Fibroblast of skin of right quadriceps (primary cell): ENCODE data around the gene LRRN1.

Experiments
- DNase-seq: peaks from one replicate; pipeline ENCODE4 v3.0.0-alpha.2; 2013

The LRRN1 gene

DNA sequence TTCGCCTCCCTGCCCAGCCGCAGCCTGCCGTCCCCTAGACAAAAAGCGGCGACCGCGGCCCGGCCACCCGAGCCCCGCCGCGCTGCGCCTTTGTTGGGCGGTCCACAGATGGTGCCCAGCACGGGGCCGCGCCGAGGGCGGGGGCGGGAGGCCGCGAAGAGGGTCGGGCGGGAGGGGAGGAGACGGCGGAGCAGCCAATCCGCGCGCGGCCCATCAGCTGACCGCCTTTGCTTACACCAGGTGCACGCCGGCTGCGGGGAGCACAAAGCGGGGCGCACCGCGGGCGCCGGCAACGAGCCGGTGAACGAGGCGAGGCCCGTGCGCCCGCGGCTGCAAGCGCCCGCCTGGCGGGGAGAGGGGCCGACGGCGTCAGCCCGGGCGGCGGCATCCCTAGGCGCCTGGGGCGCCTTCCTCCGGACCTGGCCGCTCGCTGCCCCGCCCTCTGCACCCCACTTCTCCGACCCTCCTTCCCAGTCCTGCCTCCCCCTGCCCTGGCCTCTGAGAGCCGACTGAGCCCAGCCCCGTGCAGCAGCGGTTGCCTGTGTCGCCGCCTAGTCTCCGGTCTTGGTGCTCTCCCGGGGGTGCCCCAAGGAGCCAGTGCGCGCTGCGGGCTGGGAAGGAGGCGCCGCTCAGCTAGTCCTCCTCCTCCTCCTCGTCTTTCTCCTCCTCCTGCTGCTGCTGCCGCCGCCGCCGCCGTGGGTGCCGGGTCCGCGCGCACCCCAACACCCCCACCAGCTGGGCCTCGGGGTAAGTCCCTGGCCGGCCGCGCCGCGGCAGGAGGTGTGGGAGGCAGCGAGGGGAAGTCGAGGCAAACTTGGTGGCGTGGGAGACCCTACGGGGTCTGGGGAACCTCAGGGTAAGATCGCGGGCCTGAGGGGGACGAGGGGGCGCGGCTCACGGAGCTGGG is at the start of gene LRRN1:
TSS of gene LRRN1 (plus strand) at position 259 of the 907 bp plus-strand sequence. CDS start 45,211 bp downstream, outside the sequence.
- DNase-seq, result no peak

DNA sequence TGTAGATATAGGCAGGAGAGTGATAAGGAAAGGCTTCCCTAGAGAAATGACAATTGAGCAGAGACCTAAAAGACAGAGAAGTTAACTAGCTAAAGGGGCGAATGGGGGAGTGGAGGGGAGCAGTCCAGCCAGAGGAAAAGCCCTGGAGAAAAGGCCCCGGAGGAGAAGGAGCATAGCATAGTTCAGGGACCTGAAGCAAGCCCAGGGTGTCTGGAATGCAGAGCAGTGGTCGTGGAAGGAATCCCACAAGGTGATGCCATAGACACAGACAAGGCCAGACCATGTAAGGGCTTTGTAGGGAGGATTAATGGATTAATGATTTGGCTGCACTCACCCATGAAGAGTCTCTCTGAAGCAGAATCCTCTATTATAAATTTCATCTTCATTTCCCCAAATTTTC is 45.8 kb upstream of the LRRN1 start:
- no peak for DNase-seq

DNA sequence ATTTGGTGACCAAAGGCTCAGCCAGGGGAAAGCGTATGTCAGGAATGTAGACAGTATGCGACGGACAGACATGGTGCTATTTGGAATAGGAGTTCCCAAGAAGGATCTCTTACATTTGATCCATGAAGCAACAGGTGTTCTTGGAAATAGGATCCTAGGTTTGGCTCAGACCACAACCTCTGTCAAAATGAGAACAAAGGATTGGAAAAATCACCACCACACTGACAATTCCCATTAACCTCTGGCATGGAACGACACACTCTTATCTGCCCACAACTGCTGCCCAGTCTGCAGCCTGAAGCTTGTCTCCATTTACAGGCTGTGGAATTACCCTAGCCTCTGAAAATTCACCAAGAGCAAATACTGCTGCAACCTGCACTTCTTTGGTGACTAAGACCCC is 33.6 kb upstream of the LRRN1 start:
- DNase-seq, result no peak

DNA sequence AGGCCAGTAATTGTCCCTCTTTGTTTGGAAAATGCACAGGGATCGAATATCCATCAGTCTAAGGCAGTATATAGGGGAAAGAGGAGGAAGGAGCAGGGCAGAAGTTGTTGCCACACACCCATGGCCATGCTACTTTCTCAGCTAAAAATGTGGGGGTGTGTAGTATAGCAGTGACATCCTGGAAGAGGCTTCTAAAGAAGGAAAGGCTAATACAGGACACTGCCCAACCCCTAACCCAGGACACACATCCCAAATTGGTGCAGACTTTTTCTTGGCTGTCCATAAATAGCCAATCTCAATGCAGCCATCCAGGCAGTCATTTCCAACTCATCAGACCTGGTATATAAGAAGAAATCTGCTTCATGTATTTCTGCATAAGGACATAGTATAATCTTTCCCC is 33.1 kb upstream of the LRRN1 start:
- DNase-seq, result no peak

DNA sequence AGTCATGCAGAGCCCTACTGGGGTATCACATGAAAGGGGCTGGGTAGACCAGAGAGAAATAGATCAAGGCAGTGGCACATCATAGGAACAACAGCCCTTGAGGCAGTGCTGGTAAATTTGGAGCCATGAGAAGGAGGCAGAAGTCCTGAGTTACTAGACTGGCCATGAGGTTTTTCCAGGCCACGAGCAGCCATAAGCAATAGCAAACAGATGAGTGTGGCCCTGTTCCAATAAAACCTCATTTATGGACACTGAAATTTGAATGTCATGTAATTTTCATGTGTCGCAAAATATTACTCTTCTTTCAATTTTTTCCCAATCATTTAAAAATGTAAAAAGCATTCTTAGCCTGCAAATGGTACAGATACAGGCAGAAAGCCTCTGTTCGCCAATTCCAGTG is 28.1 kb upstream of the LRRN1 start:
- no peak for DNase-seq

DNA sequence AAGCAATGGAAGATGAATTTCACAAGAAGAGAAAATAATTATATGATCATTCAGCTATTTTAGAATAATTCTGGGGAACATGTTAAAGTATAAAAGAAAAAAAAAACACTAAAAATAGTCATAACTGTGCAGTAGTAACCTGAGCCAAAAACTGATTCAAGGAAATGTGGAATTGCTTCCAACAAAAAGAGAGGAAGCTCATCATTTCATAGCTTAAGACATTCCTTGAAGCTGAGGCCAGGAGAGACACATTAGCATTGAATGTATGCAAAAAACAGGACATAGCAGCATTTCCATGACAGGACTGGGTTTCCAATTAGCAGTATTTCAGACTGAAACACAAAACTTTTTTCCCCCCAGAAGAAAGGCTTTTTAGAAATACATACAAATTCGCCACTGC is 27.7 kb upstream of the LRRN1 start:
- peak; percentile 0 for DNase-seq

DNA sequence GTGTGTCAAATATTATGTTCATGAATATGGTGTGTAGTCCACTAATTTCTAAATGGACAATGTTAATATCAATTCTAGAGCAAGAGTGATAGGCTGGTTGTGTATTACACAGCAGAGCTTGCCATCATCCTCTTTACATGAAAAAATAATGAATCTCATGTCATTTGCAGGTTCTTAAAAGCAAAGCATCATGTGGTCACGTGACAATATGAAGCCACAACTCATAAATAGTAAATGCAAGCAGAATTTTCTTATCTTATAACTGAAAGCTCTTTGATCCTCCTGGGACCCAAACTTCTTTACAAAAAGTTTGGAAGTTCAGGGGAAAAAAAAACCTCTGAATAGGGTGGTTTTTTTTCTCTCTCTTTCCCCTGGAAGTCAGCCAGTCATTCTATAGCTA is 26.9 kb upstream of the LRRN1 start:
- no peak for DNase-seq

DNA sequence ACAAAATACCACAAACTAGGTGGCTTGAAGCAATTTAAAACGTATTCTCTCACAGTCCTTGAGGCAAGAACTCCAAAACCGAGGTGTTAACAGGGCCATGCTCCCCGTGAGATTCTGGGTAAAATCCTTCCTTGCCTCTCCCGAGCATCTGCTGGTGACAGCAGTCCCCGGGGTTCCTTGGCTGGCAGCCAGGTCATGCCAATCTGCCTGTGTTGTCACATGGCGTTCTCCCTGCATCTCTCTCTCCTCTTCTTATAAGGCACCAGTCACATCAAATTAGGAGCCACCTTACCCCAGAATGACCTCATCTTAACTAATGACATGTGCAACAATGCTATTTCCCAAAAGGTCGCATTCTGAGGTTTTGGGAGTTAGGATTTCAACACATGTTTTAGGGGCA is 26.3 kb upstream of the LRRN1 start:
- DNase-seq, result no peak

DNA sequence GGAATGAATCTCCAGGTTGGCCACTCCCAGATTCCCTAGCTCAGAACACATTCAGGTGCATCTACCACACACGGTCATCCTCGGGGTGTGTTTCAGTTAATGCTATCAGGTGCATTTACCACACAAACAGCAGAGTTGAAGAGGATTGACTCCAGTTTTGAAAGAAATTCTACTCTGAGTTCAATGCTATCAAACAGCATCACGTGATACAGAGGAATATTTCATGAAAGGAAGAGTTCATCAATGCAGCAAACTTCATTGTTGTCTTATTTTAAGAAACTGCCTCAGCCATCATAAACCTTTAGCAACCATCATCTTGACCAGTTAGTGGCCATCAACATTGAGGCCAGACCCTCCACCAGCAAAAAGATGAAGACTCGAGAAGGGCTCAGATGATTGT is 22.6 kb upstream of the LRRN1 start:
- no peak for DNase-seq

DNA sequence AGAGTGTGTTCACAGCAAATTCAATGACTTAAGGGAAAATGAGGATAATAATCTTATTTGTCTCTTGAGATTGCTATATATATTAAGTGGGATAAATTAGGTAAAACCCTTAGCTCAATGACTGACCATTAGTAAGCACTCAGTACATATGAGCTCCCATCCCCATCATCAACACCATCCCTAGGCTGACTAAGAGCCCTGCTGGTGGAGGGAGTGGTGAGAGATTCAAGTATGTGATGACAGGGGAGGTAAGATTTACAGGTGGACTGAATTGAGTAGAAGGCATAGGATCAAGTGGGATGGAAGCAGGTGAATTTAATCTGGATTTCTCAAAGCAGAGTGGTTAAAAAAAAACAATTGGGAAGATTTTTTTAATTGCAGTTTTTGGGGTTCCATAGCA is 21.0 kb upstream of the LRRN1 start:
- DNase-seq, result peak; percentile 12

DNA sequence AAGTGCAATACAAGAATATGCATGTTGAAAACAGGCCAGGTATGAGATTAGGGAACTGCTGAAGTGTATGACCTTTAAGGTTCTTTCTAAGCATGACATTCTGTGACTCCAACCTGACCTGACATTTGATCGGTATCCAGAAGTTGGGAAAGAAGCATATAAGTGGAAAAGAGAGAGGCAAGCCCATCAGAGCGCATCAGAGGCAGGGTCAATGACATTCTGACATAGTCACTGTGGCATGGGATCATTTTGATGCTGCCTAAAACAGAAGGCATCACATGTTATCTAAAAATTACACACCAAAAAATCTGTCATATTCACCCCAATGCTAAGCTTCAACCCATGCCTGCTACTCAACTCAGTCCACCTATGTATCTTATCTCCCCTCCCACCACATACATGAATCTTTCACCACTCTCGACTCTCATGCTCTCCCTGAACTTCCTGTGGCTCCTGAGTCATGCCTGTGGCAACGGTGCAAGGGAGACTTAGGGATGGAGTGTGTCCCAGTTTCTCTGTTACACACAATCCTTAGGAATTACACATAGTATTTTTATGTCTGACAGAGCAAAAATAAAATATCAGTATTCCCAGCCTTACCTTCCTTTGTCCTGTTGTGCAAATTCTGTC is 20.5 kb upstream of the LRRN1 start:
- peak; percentile 70 for DNase-seq

DNA sequence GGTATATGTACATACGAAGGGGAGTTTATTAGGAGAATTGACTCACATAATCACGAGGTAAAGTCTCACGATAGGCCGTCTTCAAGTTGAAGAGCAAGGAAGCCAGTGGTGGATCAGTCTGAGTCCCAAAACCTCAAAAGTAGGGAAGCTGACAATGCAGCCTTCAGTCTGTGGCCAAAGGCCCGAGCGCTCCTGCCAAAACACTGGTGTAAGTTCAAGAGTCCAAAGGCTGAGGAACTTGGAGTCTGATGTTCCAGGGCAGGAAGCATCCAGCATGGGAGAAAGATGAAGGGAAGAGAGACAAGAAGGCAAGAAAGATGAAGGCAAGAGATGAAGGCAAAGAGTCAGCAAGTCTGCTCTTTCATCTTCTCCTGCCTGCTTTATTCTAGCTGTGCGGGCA is 16.8 kb upstream of the LRRN1 start:
- no peak for DNase-seq

DNA sequence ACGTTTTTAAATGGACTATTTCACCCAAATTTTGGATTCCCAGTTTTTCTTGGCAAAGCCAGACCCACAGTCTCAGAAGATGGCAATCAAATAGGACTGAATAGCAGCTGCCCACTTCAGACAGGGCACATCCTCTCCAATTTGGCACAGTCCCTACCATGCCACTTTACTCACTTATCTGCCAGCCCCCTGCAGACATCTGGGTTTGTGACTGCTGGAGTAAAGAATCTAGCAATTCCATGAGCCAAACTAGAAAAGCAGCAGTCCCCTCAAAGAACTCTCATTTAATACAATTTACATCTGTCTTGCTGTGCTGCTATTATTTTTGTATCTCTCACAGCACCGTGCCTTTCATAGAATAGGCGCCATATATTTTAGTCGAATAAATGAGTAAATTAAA is 16.0 kb upstream of the LRRN1 start:
- no peak for DNase-seq

DNA sequence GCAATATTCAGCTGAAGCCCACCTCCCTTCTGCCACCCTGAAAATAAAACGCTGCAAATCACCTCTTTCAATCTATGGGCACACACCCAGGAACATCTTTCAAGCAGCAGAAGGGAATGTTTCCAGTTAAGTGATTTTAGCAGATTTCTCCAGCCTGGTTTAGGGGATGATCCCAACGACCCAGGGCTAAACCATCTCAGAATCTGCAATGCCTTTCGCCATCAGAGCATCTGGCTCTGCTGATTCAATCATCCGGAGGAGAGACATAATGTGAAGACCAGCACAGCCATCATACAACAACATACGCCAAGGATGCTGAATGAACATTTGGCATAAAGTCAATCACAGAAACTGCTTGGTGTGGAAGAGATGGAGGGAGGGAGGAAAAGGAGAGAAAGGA is 15.5 kb upstream of the LRRN1 start:
- no peak for DNase-seq

DNA sequence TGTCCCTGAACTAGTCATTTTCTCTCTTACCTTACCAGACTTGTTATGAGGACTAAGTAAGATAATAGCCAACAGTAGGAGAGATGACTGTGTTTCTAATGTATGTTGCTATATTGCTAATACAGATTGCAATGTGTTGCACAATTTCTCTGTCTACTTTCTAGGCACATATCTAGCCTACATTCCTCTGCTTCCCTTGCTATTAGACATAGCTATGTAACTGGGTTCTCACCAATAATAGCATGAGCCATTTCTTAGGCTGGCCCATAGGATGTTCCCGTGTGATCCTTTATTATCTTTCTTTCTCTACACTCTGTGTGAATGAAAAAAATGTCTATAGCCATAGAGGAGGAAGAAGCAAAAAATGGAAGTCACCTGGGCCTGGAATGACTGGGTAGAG is 6.8 kb upstream of the LRRN1 start:
- no peak for DNase-seq

DNA sequence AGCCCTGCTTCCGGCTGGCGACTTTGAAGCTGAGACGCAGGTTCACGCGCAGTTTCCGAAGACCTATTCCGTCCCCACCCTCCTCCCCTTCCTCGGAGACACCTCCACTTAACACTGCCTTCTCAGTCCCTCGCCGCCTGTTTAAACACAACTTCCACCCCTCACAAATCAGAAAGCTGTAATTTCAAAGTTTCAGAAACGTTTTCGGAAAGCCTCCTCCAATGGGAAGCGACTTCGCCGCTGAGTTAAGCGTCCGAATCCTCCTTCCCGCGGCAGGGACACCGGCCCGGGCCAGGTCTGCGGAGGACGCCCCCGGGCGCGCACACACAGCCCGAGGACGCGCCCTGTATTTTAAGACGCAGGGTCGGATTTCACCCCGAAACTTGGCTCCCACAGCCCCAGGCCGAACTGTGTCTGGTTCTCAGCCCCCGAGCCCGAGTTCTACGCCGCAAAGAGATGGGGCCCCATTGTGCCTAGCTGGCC is 559 bp upstream of the LRRN1 start:
- no peak for DNase-seq

DNA sequence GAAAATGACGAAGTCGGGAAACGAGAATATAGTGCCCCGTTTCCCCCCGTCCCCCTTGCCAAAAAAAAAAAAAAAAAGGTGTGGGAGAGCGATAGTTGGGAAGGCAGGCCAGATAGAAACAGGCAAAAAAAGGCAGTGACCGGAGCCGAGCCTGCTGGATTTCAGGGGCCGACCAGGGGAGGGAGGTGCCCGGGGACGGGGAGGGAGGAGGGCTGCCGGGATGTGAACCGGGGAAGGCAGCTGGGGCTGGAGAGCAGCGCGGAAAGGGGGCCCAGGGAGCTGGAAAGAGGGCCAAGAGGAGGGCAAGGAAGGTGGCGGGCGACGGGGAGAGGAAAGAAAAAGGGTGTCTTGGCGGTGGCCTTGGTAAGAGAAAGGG is 837 bp downstream of the LRRN1 start:
- DNase-seq, result no peak

DNA sequence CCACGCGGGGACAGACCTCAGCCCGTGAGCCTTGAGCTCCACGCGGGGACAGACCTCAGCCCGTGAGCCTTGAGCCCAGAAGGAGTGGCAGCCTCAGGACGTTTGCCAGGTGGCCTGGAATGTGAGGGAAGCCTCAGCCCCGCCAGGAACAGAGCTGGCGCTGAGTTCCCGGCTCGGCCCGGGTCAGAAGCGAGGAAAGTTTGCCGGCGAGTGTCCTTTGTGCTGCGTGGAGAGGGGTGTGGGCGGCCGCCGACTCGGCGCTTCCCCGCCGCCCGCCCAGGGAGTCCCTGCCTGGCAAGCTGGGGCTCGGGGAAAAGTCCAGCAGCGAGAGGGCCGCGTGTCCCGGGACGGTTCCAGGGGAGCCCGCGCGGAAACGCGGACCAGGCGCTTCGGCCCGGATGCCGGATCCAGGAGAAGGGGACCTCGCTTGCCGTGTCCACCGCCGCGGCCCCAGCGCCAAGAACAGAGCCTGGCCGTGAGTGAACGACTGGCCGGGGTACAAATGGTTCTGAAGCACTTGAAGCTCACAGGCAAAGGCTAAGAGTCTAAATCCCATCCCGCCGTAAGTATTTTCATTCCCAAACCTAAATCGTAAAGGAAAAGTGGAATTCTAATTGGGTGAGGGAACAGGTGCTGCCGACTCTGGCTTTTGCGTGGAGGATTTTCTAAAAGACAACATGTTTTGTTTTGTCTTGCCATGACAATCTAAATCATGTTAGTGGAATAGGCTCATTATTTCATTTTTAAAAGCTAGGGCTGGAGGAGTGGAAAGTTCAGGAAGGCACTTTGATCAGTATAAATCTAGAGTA is 1.7 kb downstream of the LRRN1 start:
- DNase-seq, result no peak

DNA sequence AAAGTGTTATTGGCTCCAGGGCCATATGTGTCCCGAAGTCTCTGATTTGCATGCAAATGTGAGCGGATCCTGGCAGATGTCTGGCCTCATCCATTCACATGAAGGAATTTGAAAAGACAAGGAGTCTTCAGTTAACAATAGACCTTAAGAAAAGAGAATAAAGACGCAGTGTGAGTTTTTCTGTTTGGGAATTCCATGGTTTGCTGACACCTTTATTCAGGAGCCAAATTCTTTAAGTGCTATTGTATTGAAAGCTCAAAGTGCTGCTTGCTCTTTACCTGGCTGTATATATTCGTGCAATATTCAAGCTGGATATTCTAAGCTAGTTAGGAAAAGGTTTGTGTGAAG is 2.2 kb downstream of the LRRN1 start:
- DNase-seq, result no peak

DNA sequence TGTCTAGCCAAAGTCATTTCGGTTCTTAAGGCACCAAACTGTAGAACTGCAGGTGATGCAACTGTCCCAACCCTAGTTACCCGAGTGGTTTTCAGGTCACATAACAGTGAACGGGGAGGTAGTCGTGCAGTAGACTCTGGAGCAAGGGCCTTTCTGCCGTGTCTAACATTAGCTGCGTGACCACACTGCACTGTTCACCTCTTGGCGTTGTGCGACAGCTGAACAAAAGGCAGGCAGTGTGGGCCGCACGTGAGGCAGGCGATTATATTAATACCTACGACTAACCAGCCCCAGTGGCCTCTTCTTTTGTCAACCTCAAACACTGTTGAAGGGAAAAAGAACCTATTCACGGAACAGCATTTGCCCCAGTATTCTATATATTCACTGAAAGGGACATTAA is 2.8 kb downstream of the LRRN1 start:
- no peak for DNase-seq

DNA sequence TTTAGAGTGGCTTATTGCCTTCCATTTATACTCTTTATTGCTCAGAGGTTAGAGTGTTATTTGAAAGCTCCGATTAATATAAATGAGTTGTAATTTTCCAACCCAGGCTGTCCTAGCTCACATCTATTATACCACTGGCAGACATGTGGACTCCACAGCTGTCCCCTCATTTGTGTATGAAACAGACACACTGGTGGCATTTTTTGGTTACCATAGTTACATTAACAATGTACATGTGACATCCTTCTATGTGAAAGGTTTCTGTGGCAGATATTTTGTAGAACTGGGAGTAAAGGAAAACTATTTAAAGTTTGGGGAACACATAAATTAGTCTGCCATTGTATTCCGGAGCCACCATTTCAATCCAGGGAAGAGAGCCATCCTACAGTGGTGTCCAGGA is 5.3 kb downstream of the LRRN1 start:
- DNase-seq, result no peak

DNA sequence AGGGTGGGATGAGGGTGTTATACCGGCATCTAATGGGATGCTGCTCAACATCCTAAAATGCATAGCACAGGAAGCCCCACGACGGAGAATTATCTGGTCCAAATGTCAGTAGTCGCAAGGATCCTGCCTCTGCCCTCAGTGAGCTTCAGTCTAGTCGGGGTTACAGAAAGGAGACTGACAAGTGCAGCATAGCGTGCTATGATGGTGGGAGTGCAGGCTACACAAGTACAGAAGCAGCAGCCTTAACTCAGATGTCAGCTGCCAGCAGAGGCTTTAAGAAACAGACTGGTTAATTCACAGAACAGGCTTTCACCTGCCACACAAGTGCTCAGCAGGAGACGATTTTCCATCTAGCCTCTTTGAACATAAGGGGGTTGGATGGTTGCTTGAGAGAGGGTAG is 6.9 kb downstream of the LRRN1 start:
- no peak for DNase-seq

DNA sequence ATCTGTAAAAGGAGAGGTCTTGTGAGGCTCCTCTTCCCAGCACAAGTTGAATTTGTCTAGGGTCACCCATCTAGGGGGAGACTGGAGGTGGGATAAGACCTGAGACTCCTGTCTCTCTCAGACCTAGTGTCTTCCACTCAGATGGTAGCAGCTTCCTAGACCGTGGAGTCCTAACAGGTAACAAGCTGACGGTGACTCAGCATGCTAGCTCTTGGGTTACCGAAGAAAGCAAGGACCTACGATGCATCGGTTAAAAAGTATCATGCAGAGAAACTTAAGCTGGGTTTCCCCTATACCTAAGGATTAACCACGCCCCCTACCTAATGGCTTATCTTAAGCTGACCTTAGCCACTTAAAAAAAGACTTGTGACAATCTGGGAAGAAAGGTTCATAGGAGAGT is 7.6 kb downstream of the LRRN1 start:
- DNase-seq, result no peak

DNA sequence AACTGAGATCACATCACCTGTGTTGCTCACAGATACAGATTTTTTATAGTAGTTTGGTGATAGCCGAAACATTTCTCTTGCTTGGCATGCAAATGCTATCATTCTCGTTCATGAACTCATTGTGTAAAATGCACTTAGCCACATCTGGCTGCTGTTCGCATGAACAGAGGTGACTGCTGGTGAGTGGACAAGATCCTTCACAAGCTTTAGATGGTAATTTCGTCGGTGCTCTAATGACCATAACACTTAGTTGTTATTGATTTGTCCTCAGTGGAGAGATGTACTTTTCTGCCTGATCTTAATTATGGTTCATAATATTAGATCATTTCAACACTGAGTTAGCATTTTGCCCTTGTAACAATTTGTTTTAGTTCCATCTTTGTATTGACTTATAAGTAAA is 13.8 kb downstream of the LRRN1 start:
- DNase-seq, result no peak
